Loucy (cell line): ENCODE measurements around the gene CYP19A1.

Source experiments
- H2AFZ ChIP-seq: fragments of 200-600 bp; sonication (generic); 2 replicates; pipeline ENCODE4 v1.6.0; 2016; ENCODE audit warnings: antibody characterized with exemption, mild to moderate bottlenecking, low read length, moderate library complexity
- H3F3A ChIP-seq: fragments of 200-600 bp; 2 replicates; pipeline ENCODE4 v1.6.0; 2016; ENCODE audit warnings: antibody characterized with exemption, low read depth, mild to moderate bottlenecking
- H3K27me3 ChIP-seq: fragments of 200-600 bp; sonication (generic); 2 replicates; pipeline ENCODE4 v1.6.1; 2014; ENCODE audit warnings: low read length, mild to moderate bottlenecking; ENCODE audit not compliant: insufficient read depth, poor library complexity, severe bottlenecking
- H3K36me3 ChIP-seq: fragments of 200-600 bp; sonication (generic); 2 replicates; pipeline ENCODE4 v1.6.1; 2016; ENCODE audit warnings: low read length; ENCODE audit not compliant: insufficient read depth
- H3K4me1 ChIP-seq: fragments of 200-600 bp; sonication (generic); 2 replicates; pipeline ENCODE4 v1.5.1; 2014; ENCODE audit warnings: low read length, mild to moderate bottlenecking; ENCODE audit not compliant: insufficient read depth, poor library complexity, severe bottlenecking
- H3K4me2 ChIP-seq: fragments of 200-600 bp; sonication (generic); 2 replicates; pipeline ENCODE4 v1.6.0; 2014; ENCODE audit warnings: antibody characterized with exemption, low read length, low read depth, mild to moderate bottlenecking; ENCODE audit not compliant: poor library complexity, severe bottlenecking
- H3K4me3 ChIP-seq: fragments of 200-600 bp; sonication (generic); 2 replicates; pipeline ENCODE4 v1.5.1; 2014; ENCODE audit warnings: low read length, mild to moderate bottlenecking, mixed read lengths; ENCODE audit not compliant: poor library complexity, severe bottlenecking
- H3K79me2 ChIP-seq: fragments of 200-600 bp; sonication (generic); 2 replicates; pipeline ENCODE4 v1.6.1; 2014; ENCODE audit warnings: low read length; ENCODE audit not compliant: insufficient read depth
- H3K9ac ChIP-seq: fragments of 200-600 bp; sonication (generic); 2 replicates; pipeline ENCODE4 v1.6.0; 2014; ENCODE audit warnings: mild to moderate bottlenecking, low read depth, low read length, moderate library complexity; ENCODE audit not compliant: poor library complexity, severe bottlenecking
- H3K9me2 ChIP-seq: fragments of 200-600 bp; sonication (generic); replicated peaks from 2 replicates; pipeline ENCODE4 v1.6.1; 2016; ENCODE audit warnings: low read depth, low read length, mixed read lengths
- H3K9me3 ChIP-seq: fragments of 200-600 bp; sonication (generic); 2 replicates; pipeline ENCODE4 v1.6.1; 2014; ENCODE audit warnings: mild to moderate bottlenecking, antibody characterized with exemption, low read length, low read depth; ENCODE audit not compliant: insufficient read depth
- H4K20me1 ChIP-seq: fragments of 200-600 bp; sonication (generic); 2 replicates; pipeline ENCODE4 v1.6.0; 2014; ENCODE audit warnings: antibody characterized with exemption, low read length, mild to moderate bottlenecking; ENCODE audit not compliant: insufficient read depth, poor library complexity, severe bottlenecking
- CTCF ChIP-seq: fragments of 200-600 bp; sonication (generic); conservative IDR thresholded peaks from 2 replicates; pipeline ENCODE4 v1.5.1; 2014; ENCODE audit warnings: mild to moderate bottlenecking, antibody characterized with exemption, low read length
- EZH2phosphoT487 ChIP-seq: fragments of 200-600 bp; IDR thresholded peaks from 2 replicates; pipeline ENCODE4 v1.6.1; 2018; ENCODE audit warnings: antibody characterized with exemption, mild to moderate bottlenecking, moderate library complexity, borderline replicate concordance

CYP19A1 gene

GRCh38 chr15:51269496-51269895 lies 68.9 kb downstream of the CYP19A1 start:
- Histone ChIP-seq H3K27me3 (no peaks in the 10 kb centered on the region), H3K79me2 (no peaks in the 10 kb centered on the region), H3K4me2 (no peak overlapping the region), H3K4me3 (no peak overlapping the region), H3K9me3 (no peaks in the 10 kb centered on the region), H2AFZ (peak overlapping the region; percentile 13; the same call in 1 of the 2 replicates), H3K36me3 (no peaks in the 10 kb centered on the region), H3F3A (no peaks in the 10 kb centered on the region), H3K9ac (no peak overlapping the region), H3K9me2 (no peaks in the 10 kb centered on the region), H4K20me1 (no peaks in the 10 kb centered on the region), H3K4me1 (peaks cover 28% of the 10 kb centered on the region)
- TF ChIP-seq CTCF (no peak), EZH2phosphoT487 (no peak)

GRCh38 chr15:51267703-51268083 lies 70.7 kb downstream of the CYP19A1 start:
- no peaks in the 10 kb centered on the region for H3K36me3 ChIP-seq
- H3K9ac ChIP-seq, result no peak overlapping the region
- H3K9me3 ChIP-seq, result no peaks in the 10 kb centered on the region
- H3K4me1 ChIP-seq, result peaks cover 42% of the 10 kb centered on the region
- peak overlapping the region; percentile 51 for H3K4me2 ChIP-seq
- H3K4me3 ChIP-seq, result peak overlapping the region; percentile 58
- no peaks in the 10 kb centered on the region for H3K79me2 ChIP-seq
- no peak for TF ChIP-seq CTCF
- TF ChIP-seq EZH2phosphoT487, result no peak
- H3K27me3 ChIP-seq, result no peaks in the 10 kb centered on the region
- peak overlapping the region; percentile 35; the same call in 1 of the 2 replicates for H2AFZ ChIP-seq
- no peaks in the 10 kb centered on the region for H4K20me1 ChIP-seq
- no peaks in the 10 kb centered on the region for H3F3A ChIP-seq
- no peaks in the 10 kb centered on the region for H3K9me2 ChIP-seq

DNA sequence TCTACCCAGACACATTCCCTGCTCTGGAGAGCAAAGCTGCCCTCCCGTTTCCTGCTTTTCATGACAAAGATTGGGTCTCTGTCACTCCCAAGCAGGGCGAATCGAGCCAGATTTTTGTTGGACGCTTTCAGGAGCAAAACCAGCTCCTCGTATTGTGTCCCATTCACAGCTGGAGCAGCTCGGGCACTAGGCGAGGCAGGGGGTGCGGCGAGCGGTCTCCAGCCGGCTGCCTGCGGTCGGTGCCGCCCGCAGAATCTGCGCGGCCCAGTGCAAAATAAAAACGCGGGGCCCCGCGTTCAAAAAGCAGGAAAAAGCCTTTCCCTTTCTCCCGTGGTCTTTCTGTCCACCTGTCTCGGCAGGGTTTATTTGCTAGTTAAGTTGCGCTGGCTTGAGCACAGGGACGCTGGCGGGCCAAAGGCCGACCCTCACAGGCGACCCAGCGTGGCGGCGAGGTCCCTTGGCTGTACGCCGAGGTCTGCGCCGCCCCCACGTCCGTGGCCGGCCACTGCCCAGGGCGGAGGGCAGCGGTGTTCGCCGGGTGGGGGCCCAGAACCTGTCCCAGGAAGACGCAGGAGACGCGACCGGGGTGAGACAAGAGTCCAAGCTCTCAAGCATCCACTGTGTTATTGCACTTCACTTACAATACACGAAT lies 71.2 kb downstream of the CYP19A1 start:
- no peaks in the 10 kb centered on the region for H3K36me3 ChIP-seq
- TF ChIP-seq EZH2phosphoT487 (no peak), CTCF (no peak)
- peak overlapping the region; percentile 58 for H3K4me3 ChIP-seq
- H3K9me2 ChIP-seq, result no peaks in the 10 kb centered on the region
- H2AFZ ChIP-seq, result peak overlapping the region; percentile 35; the same call in 1 of the 2 replicates
- H3K4me1 ChIP-seq, result peaks cover 46% of the 10 kb centered on the region
- no peaks in the 10 kb centered on the region for H3F3A ChIP-seq
- no peaks in the 10 kb centered on the region for H3K9me3 ChIP-seq
- H3K9ac ChIP-seq, result no peak overlapping the region
- H3K27me3 ChIP-seq, result no peaks in the 10 kb centered on the region
- H3K4me2 ChIP-seq, result peak overlapping the region; percentile 51
- no peaks in the 10 kb centered on the region for H4K20me1 ChIP-seq
- no peaks in the 10 kb centered on the region for H3K79me2 ChIP-seq
